Measurements from ENCODE around the gene NYNRIN.

GRCh38 chr14:24367514-24368211, 31.1 kb upstream of the NYNRIN start, which contains the start of gene NFATC4:
- TF ChIP-seq ZNF8 (CRISPR knock-in tag; IDR thresholded peaks at IDR 0.05) (no peak), ISL1 (CRISPR knock-in tag; IDR thresholded peaks at IDR 0.05) (no peak), ZFP30 (CRISPR knock-in tag; IDR thresholded peaks at IDR 0.05) (no peak), POU6F1 (CRISPR knock-in tag; IDR thresholded peaks at IDR 0.05; ENCODE audit: borderline replicate concordance, low read depth) (no peak)
